Endodermal cell (in vitro differentiated cells): Measurements from ENCODE around the gene RGS11. TPM values are rescaled to one million over a fixed set of nuclear protein-coding genes. Genes with fewer than 3 reads are reported as not detected.

Experiments used
- DNase-seq: peaks from one replicate; pipeline ENCODE4 v3.0.0-alpha.2; 2017
- H3K27ac ChIP-seq: 2 replicates; pipeline ENCODE4 v1.5.1; 2013; ENCODE audit warnings: mild to moderate bottlenecking, low read depth, low read length, moderate library complexity
- H3K27me3 ChIP-seq: 2 replicates; pipeline ENCODE4 v1.6.1; 2013; ENCODE audit warnings: mild to moderate bottlenecking, low read length, moderate library complexity; ENCODE audit not compliant: insufficient read depth, control insufficient read depth, poor library complexity, severe bottlenecking
- H3K36me3 ChIP-seq: 2 replicates; pipeline ENCODE4 v1.7.0; 2013; ENCODE audit warnings: mild to moderate bottlenecking, low read length, moderate library complexity; ENCODE audit not compliant: control insufficient read depth, insufficient read depth
- H3K4me1 ChIP-seq: one replicate; pipeline ENCODE4 v1.7.0; 2013; ENCODE audit warnings: low read length; ENCODE audit not compliant: control insufficient read depth, insufficient read depth
- H3K4me3 ChIP-seq: 2 replicates; pipeline ENCODE4 v1.5.1; 2013; ENCODE audit warnings: mild to moderate bottlenecking, low read length, moderate library complexity
- H3K9ac ChIP-seq: 2 replicates; pipeline ENCODE4 v1.6.1; 2013; ENCODE audit warnings: mild to moderate bottlenecking, low read length, moderate library complexity; ENCODE audit not compliant: poor library complexity, severe bottlenecking; ENCODE audit errors: extremely low read depth
- H3K9me3 ChIP-seq: 2 replicates; pipeline ENCODE4 v1.6.1; 2013; ENCODE audit warnings: mild to moderate bottlenecking, low read length, moderate library complexity; ENCODE audit not compliant: control insufficient read depth
- H3K27ac Mint-ChIP-seq: 2 replicates; pipeline ENCODE4 v1.8.0; 2020; ENCODE audit warnings: mixed read lengths
- H3K27me3 Mint-ChIP-seq: 2 replicates; pipeline ENCODE4 v1.8.0; 2021; ENCODE audit warnings: mild to moderate bottlenecking, mixed read lengths; ENCODE audit not compliant: insufficient read depth
- H3K36me3 Mint-ChIP-seq: 2 replicates; pipeline ENCODE4 v1.8.0; 2020; ENCODE audit warnings: low read depth, mixed read lengths
- H3K4me1 Mint-ChIP-seq: 2 replicates; pipeline ENCODE4 v1.8.0; 2020; ENCODE audit warnings: mixed read lengths
- H3K4me3 Mint-ChIP-seq: 2 replicates; pipeline ENCODE4 v1.8.0; 2020; ENCODE audit warnings: mild to moderate bottlenecking, moderate library complexity, mixed read lengths
- H3K9me3 Mint-ChIP-seq: 2 replicates; pipeline ENCODE4 v1.8.0; 2020; ENCODE audit warnings: mild to moderate bottlenecking, mixed read lengths
- CTCF ChIP-seq: fragments of 200-600 bp; sonication (generic); conservative IDR thresholded peaks from 2 replicates; pipeline ENCODE4 v1.5.0; 2021; ENCODE audit warnings: antibody characterized with exemption, mild to moderate bottlenecking
- WGBS, 2 experiments: methylation state at CpG; one replicate each; pipeline versions ENCODE4 v1.1.5 to v1.1.7; 2013; ENCODE audit warnings: missing lambda C conversion rate in 2 of 2, mixed read lengths in 1 of 2; ENCODE audit not compliant: insufficient coverage in 1 of 2, insufficient read length in 1 of 2; 5-methylcytosine and 5-hydroxymethylcytosine counted together
- total RNA-seq, 2 donors: library from RNA; stranded (reverse); fragmentation: NEBNext Ultra II Directional in 1 of 2; extraction: Animal tissue kit (Norgen Biotek cat#: 25700) in 1 of 2; gene quantifications; 2 replicates in 1 of 2; 3 replicates in 1 of 2; pipeline ENCODE4 v1.2.1, GENCODE V29; 2021

RGS11 gene
- total RNA-seq, 2 donors from 2014 or later, result 2.0 to 7.8 TPM

- H3K9me3 ChIP-seq, result no peaks in the 10 kb centered on the region
- H3K4me1 Mint-ChIP-seq, result no peaks in the 10 kb centered on the region
- no peaks in the 10 kb centered on the region for H3K4me1 ChIP-seq
- H3K27me3 ChIP-seq, result no peaks in the 10 kb centered on the region
- WGBS, 2 experiments, result 90 to 98% methylated on average over 2 to 5 of the region's 6 CpGs
- H3K9me3 Mint-ChIP-seq, result no peaks in the 10 kb centered on the region
- no peaks in the 10 kb centered on the region for H3K27me3 Mint-ChIP-seq
- H3K27ac ChIP-seq, result no peak overlapping the region
- peaks cover 45% of the 10 kb centered on the region for H3K36me3 Mint-ChIP-seq
- H3K4me3 Mint-ChIP-seq, result no peak overlapping the region
- no peak overlapping the region for H3K4me3 ChIP-seq
- DNase-seq, result no peak
- H3K36me3 ChIP-seq, result peaks cover 38% of the 10 kb centered on the region
- no peak overlapping the region for H3K9ac ChIP-seq
- no peak for TF ChIP-seq CTCF
- no peak overlapping the region for H3K27ac Mint-ChIP-seq
These were observed 25.5 kb upstream of the RGS11 start for GRCh38 chr16:301235-301634.

GRCh38 chr16:297832-298231 lies 22.1 kb upstream of the RGS11 start:
- peaks cover 21% of the 10 kb centered on the region for H3K36me3 ChIP-seq
- no peaks in the 10 kb centered on the region for H3K4me1 ChIP-seq
- Mint-ChIP-seq H3K9me3 (no peaks in the 10 kb centered on the region), H3K27me3 (no peaks in the 10 kb centered on the region), H3K36me3 (peaks cover 28% of the 10 kb centered on the region), H3K4me1 (no peaks in the 10 kb centered on the region), H3K4me3 (no peak overlapping the region), H3K27ac (no peak overlapping the region)
- TF ChIP-seq CTCF, result no peak
- 94 to 97% methylated on average over 19 to 32 of the region's 32 CpGs for WGBS, 2 experiments
- DNase-seq, result no peak
- H3K9ac ChIP-seq, result no peak overlapping the region
- no peaks in the 10 kb centered on the region for H3K27me3 ChIP-seq
- no peaks in the 10 kb centered on the region for H3K9me3 ChIP-seq
- H3K27ac ChIP-seq, result no peak overlapping the region
- H3K4me3 ChIP-seq, result no peak overlapping the region

- no peaks in the 10 kb centered on the region for H3K4me1 Mint-ChIP-seq
- DNase-seq, result no peak
- Histone ChIP-seq H3K9me3 (no peaks in the 10 kb centered on the region), H3K36me3 (peaks cover 18% of the 10 kb centered on the region), H3K4me3 (no peak overlapping the region), H3K4me1 (no peaks in the 10 kb centered on the region), H3K27ac (no peak overlapping the region), H3K27me3 (no peaks in the 10 kb centered on the region), H3K9ac (no peak overlapping the region)
- no peak for TF ChIP-seq CTCF
- H3K9me3 Mint-ChIP-seq, result no peaks in the 10 kb centered on the region
- WGBS, 2 experiments, result 95 to 96% methylated on average over 27 to 37 of the region's 37 CpGs
- no peak overlapping the region for H3K4me3 Mint-ChIP-seq
- H3K27me3 Mint-ChIP-seq, result no peaks in the 10 kb centered on the region
- no peak overlapping the region for H3K27ac Mint-ChIP-seq
- H3K36me3 Mint-ChIP-seq, result peaks cover 27% of the 10 kb centered on the region
These were observed 21.2 kb upstream of the RGS11 start for GRCh38 chr16:296806-297510.
